HCT116 (cell line): ENCODE measurements around the gene FRMD4A.

ENCODE experiments used
- CEBPB ChIP-seq: IDR thresholded peaks from 2 replicates; pipeline ENCODE4 v1.6.1; 2012; ENCODE audit warnings: low read depth
- ELF1 ChIP-seq: IDR thresholded peaks from 2 replicates; pipeline ENCODE4 v1.6.1; 2012; ENCODE audit warnings: low read depth, borderline replicate concordance
- EZH2 ChIP-seq: fragments of 200-600 bp; sonication (generic); IDR thresholded peaks from 2 replicates; pipeline ENCODE4 v1.6.1; 2017; ENCODE audit warnings: antibody characterized with exemption, mixed run types
- EZH2phosphoT487 ChIP-seq: fragments of 200-600 bp; IDR thresholded peaks from 2 replicates; pipeline ENCODE4 v1.6.1; 2018; ENCODE audit warnings: antibody characterized with exemption, borderline replicate concordance
- JUND ChIP-seq: IDR thresholded peaks from 2 replicates; pipeline ENCODE4 v1.6.1; 2012
- POLR2A ChIP-seq: IDR thresholded peaks from 2 replicates; pipeline ENCODE4 v1.7.0; 2011; ENCODE audit warnings: borderline replicate concordance; ENCODE audit not compliant: insufficient read depth, insufficient read length; ENCODE audit errors: extremely low read depth
- POLR2AphosphoS5 ChIP-seq: IDR thresholded peaks from 2 replicates; pipeline ENCODE4 v1.6.1; 2011; ENCODE audit warnings: mild to moderate bottlenecking, low read depth, low read length, moderate library complexity
- RAD21 ChIP-seq: IDR thresholded peaks from 2 replicates; pipeline ENCODE4 v1.6.1; 2012; ENCODE audit warnings: low read depth, mild to moderate bottlenecking
- YY1 ChIP-seq: IDR thresholded peaks from 2 replicates; pipeline ENCODE4 v1.6.1; 2011; ENCODE audit warnings: low read length, low read depth, moderate library complexity, mild to moderate bottlenecking; ENCODE audit not compliant: insufficient replicate concordance; ENCODE audit errors: extremely low read depth
- TF ChIP-seq, protein P1 (sequence below): IDR thresholded peaks from 2 replicates; pipeline ENCODE4 v1.6.1; 2012
- TF ChIP-seq, protein P2 (sequence below), 3 experiments: fragments of 200-600 bp in 1 of 3; sonication (generic) in 1 of 3; IDR thresholded peaks in 2 of 3; conservative IDR thresholded peaks in 1 of 3; 2 replicates each; pipeline ENCODE4 v1.5.1; 2012 to 2017; ENCODE audit warnings: low read depth in 2 of 3, low read length in 2 of 3, antibody characterized with exemption in 1 of 3, borderline replicate concordance in 1 of 3, control low read depth in 1 of 3, mild to moderate bottlenecking in 1 of 3, mixed read lengths in 1 of 3, mixed run types in 1 of 3, moderate library complexity in 1 of 3; ENCODE audit not compliant: insufficient read depth in 1 of 3
- TF ChIP-seq, protein P3 (sequence below): IDR thresholded peaks from 2 replicates; pipeline ENCODE4 v1.6.1; 2011; ENCODE audit warnings: mild to moderate bottlenecking, low read length, moderate library complexity; ENCODE audit not compliant: insufficient replicate concordance; ENCODE audit errors: extremely low read depth
- TF ChIP-seq, protein P4 (sequence below): IDR thresholded peaks from 2 replicates; pipeline ENCODE4 v1.6.1; 2012

DNA sequence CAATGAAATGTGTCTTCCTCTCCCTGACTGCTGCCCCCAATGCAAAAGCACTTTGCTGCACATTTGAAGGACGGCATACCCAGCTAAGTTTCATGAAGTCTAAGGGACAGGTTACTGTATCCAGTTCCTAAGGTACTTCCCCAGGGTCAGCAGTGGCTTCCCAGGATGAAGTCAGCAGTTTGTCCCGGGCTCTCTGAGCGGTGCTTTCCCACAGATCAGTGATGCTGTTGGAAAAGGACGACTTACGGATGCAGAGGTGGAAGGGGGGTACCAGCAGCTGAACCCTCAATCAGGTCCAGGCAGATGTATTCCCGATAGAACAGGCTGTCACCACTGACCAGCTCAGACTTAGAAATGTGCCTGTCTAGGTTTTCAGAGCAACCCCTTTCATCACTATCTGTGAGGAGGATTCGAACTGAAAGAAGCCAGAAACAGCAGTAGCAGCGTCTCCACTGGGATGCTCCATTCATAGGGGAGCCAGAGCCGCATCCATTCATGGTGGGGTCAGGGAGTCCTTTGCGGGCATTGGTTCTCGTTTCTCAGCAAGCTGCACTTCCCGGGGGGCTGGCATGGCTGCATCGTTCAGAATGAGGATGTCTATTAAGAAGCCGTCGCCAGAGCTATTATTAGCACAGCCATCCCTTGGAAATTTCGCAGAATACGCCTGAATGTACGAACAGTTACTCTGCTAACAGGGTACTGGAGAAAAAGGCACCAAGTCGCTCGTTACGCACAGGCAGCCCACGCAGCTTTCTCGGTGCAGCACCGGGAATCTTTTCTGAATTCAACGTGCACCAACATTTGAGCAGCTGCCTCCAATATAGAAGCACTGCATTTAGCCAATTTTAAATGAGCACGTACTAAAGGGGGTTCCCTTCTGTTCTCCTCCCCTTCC, 440.2 kb downstream of the FRMD4A start:
- TF ChIP-seq, protein P1, sequence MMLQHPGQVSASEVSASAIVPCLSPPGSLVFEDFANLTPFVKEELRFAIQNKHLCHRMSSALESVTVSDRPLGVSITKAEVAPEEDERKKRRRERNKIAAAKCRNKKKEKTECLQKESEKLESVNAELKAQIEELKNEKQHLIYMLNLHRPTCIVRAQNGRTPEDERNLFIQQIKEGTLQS = no peak
- TF ChIP-seq, protein P2, sequence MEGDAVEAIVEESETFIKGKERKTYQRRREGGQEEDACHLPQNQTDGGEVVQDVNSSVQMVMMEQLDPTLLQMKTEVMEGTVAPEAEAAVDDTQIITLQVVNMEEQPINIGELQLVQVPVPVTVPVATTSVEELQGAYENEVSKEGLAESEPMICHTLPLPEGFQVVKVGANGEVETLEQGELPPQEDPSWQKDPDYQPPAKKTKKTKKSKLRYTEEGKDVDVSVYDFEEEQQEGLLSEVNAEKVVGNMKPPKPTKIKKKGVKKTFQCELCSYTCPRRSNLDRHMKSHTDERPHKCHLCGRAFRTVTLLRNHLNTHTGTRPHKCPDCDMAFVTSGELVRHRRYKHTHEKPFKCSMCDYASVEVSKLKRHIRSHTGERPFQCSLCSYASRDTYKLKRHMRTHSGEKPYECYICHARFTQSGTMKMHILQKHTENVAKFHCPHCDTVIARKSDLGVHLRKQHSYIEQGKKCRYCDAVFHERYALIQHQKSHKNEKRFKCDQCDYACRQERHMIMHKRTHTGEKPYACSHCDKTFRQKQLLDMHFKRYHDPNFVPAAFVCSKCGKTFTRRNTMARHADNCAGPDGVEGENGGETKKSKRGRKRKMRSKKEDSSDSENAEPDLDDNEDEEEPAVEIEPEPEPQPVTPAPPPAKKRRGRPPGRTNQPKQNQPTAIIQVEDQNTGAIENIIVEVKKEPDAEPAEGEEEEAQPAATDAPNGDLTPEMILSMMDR (IDR thresholded peaks at IDR 0.05 in 2 of 3, conservative IDR thresholded peaks at IDR 0.05 in 1 of 3; ENCODE audit: borderline replicate concordance in 1 of 3, insufficient read depth in 1 of 3, low read depth in 2 of 3, low read length in 2 of 3) = no peak
- TF ChIP-seq, protein P3, sequence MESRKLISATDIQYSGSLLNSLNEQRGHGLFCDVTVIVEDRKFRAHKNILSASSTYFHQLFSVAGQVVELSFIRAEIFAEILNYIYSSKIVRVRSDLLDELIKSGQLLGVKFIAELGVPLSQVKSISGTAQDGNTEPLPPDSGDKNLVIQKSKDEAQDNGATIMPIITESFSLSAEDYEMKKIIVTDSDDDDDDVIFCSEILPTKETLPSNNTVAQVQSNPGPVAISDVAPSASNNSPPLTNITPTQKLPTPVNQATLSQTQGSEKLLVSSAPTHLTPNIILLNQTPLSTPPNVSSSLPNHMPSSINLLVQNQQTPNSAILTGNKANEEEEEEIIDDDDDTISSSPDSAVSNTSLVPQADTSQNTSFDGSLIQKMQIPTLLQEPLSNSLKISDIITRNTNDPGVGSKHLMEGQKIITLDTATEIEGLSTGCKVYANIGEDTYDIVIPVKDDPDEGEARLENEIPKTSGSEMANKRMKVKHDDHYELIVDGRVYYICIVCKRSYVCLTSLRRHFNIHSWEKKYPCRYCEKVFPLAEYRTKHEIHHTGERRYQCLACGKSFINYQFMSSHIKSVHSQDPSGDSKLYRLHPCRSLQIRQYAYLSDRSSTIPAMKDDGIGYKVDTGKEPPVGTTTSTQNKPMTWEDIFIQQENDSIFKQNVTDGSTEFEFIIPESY = no peak
- no peak for TF ChIP-seq JUND
- no peak for TF ChIP-seq POLR2A
- no peak for TF ChIP-seq EZH2
- TF ChIP-seq POLR2AphosphoS5 = no peak
- TF ChIP-seq CEBPB = no peak
- no peak for TF ChIP-seq YY1
- TF ChIP-seq RAD21 = no peak
- TF ChIP-seq ELF1 = no peak
- TF ChIP-seq EZH2phosphoT487 = no peak
- TF ChIP-seq, protein P4, sequence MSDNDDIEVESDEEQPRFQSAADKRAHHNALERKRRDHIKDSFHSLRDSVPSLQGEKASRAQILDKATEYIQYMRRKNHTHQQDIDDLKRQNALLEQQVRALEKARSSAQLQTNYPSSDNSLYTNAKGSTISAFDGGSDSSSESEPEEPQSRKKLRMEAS = no peak
